NCI-H1092 treated with DMSO at 0.1 percent for 48 hours (cell line): ENCODE data around the gene SEMA3E.
A peak's percentile ranks its signal among the peaks of the same experiment; 100 is the strongest.
"Not testable (repeated sequence)": the region's sequence is repeated elsewhere in the genome, so short reads cannot be mapped to it uniquely, and the experiment has no call there.

Experiments
- DNase-seq: peaks from one replicate; lab custom pipeline; 2025; lab: John Stamatoyannopoulos, UW

The SEMA3E gene

DNA sequence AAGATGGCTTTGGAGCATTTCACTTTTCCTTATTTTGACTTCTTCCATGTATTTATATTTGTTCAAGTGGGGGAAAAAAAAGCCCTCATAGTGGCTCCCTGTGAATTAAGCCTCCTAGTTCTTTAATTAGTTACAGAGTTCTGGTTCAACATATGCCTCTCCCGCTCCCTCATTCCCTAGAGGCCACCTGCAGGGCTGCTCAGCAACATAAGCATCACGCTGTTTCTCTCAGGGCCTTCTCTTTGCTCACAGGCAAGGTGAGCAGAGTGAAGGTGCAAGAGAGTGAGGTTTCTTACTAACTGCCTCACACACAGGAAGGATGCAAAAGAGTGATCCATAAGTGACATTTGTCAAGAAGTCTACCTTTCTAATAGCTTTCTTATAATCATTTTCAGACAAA, 196.7 kb downstream of the SEMA3E start:
- DNase-seq = peak; percentile 54

- DNase-seq = peak; percentile 86
These were observed 197.4 kb downstream of the SEMA3E start for GRCh38 chr7:83451501-83452045.

DNA sequence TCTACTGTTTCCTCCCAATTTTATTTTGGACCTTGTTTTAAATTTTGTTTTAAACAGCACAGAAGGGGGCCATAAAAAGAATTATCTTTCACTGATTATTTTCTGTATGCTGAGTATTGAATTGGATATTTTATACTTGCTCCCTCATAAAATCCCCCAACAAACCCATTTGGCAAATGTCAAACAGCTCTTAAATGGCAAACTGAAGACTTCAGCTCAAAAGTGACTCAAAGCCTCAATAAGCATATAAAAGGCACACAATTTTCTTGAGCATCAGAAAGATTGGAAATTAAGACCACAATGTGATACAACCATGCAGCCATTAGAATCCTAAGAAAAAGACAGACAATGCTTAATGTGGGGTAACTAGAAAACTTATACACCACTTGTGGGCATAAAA, 199.2 kb downstream of the SEMA3E start:
- no peak for DNase-seq

DNA sequence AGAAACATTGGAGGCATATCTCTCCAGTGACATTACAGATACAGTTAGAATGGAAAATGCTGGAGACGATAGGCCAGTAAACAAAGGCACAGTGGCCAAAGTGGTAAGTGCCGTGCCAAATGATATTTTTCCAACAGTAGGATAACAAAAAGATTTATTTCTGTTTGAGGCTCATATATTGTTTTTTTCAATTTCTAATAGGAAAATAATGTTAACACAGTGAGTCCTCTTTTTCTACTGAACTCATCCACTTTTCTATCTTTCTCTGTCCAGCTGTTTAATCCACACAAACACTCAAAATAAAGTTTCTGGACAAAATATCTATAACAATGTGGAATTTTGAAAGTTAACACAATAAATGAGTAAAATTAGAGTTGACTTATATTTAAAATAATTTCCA, 201.3 kb downstream of the SEMA3E start:
- no peak for DNase-seq

DNA sequence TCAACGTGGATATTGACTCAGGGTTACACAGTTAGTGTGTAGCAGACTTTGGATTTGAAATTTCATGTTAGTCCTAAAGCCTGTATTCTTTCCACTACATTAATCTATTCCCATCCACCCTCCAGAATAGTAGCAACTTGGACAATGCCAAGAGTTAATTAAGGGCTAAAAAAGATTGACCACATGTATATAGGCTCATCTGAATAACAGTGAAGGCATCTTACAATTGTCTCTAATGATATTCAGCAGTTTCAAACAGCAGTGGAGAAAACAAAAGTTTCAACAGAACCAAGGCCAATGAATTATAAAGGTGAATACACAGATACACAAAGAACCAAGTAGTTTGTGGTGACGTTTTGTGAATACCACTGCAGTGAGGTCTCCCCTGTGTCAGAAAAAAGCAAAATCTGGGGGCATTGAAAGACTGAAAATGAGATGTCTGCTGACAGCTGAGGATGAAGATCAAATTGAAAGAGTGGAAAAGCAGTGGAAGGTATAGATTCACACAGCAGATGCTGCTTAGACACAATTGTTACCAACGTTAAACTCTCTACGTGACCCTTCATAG, 202.8 kb downstream of the SEMA3E start:
- no peak for DNase-seq

DNA sequence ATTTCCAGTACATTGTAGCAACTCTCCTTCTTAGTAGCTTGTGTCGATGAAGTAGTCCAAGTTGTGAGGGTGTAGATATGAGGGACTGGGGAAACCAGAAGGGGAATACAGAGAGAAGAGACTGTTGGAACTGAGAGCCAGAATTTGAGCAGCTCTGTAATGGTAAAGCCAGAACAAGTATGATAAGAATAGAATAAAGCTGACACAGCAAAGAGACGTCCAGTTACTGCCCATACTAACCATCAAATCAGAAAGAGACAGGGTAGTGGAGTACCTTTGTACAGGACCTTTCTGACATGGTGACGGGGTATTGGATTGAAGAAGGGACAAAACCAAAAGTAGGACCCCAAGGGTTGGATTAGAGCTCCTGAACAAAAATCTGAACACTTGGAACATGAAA, 206.0 kb downstream of the SEMA3E start:
- DNase-seq = no peak

GRCh38 chr7:83439026-83439425, 209.9 kb downstream of the SEMA3E start:
- no peak for DNase-seq

GRCh38 chr7:83430289-83430688, 218.7 kb downstream of the SEMA3E start:
- not testable (repeated sequence) for DNase-seq

DNA sequence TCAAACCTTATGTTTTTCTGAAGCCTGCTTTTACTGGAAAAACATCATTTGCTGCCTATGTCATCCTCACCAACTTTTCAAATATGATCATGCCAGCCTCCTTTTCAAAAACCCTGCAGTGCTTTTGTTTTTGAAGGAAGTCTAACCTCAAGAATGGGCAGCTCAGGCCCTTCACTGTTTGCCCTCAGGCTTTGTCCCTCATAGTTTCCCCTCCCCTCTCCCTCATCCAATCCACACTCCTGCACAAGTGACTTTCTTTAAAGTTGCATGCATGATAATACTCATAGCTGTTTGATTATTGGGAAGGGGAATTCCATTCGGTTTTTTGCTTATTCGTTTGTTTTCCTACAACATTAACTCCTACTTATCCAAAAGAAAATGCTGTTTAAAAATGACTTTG, 219.4 kb downstream of the SEMA3E start:
- DNase-seq = no peak

DNA sequence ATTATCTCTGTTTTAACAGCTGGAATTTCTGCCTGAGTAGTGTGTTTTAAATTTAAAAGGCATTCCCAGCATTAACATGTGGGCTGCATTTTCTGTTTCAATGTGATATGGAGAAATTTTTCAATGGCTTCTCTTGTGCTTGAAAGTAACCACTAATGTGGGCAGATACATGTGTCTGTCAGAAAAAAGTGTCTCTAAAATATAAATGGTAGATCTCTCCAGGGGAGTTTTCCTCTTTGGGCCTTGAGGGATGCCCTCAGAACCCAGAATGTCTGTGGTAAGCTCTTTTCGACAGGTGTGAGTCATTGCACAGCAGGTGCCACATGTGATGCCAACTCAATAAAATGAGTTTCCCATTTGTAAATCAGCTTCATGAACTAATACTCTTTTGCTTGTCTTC, 221.1 kb downstream of the SEMA3E start:
- peak; percentile 15 for DNase-seq

GRCh38 chr7:83426325-83426724, 222.6 kb downstream of the SEMA3E start:
- DNase-seq = no peak

- no peak for DNase-seq
These were observed 229.9 kb downstream of the SEMA3E start for GRCh38 chr7:83419013-83419412.

GRCh38 chr7:83415840-83416239, 233.1 kb downstream of the SEMA3E start:
- no peak for DNase-seq

DNA sequence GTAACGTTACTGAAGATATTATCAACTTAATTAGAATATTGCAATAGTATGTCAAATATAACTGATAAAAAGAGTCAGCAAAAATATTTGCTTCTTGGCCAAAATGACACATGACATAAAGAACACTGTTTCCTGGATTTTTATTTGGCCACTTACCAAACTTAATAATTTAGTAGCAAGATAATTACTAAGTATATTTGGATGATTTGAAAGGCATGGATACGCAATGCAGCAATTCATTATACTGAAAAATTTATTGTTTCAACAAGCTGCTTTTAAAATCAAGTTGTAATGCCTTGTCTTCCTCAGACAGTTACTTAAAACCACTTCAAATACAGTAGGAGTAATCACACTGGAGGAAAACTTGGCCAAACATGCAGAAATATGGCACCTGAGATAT, 234.0 kb downstream of the SEMA3E start:
- no peak for DNase-seq

DNA sequence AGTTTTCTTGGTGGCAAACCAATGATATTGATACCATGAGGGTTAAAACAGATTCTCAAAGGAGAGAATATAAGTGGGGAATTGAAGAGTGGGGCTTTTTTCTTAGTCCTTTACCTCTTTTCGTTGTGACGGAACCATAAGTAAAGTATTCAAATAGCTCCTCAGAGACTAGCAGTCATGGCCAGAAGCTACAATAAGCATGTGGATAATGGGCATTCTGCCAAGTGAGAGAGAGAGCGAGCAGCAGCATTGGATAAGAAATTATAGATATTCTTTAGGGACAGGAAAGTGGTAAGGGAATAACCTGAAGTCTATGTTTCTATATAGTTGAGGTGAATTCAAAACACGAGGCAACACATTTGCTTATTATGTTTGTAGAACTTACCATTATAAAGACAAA, 235.1 kb downstream of the SEMA3E start:
- DNase-seq = peak; percentile 31

DNA sequence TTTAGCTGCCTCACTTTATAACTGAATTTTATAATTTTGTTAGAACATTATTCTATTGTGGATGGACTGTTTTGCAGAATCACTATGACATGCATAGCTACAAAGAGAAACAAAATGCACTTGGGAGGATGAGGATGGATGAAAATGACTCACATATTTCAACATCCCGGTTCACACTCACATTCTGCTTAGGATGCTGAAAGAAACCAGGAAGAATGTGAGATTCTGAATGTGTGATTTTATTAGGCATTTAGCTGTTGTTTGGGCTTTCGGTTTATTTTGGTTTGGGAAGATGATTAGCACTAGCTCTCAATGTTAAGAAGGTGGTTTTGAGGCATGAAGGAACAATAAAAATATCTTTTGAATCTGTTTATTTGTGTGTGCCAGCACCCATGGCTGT, 235.5 kb downstream of the SEMA3E start:
- DNase-seq = no peak

- DNase-seq = peak; percentile 75
These were observed 237.8 kb downstream of the SEMA3E start for GRCh38 chr7:83410989-83411591.

DNA sequence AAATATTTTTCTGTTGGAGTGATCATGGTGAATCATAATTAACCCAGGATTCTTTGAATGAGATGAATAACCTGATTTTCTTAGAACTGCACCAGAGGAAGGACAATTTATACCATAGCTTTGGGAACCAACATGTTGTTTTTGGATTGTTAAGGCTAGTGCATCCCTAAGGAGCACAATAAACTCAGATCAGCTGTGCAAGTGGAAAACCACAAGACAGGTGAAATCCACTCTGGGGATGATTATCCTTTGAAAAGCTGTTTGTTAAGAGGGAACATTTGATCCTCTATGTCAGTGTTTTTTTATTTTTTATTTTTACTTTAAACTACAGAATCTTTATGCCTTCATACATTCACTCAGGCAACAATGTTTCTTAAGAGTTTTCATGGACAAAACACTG, 254.2 kb downstream of the SEMA3E start:
- DNase-seq = no peak

DNA sequence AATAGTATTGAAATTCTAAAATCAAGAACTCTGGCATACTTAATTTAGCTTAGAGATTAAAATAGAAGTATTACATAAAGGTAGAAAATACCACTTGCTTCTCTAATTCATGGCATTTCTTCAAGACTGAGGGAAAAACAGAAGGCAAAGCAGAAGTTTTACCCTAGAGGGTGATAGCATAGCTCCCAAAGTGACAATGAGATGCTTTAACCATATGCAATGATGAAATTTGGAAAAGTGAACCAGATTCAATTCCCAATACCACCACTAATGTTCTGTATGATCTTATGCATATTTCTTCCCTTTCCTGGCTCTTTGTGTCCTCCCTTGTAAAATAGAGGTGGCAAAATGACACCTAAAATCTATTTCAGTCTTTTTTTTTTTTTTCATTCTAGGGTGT, 260.5 kb downstream of the SEMA3E start:
- DNase-seq = no peak

- no peak for DNase-seq
These were observed 282.3 kb downstream of the SEMA3E start for GRCh38 chr7:83366629-83367028.

- no peak for DNase-seq
These were observed 283.2 kb downstream of the SEMA3E start for GRCh38 chr7:83365746-83366145.

- DNase-seq = peak; percentile 85
These were observed 285.9 kb downstream of the SEMA3E start for GRCh38 chr7:83362871-83363550.

- DNase-seq = no peak
These were observed 289.8 kb downstream of the SEMA3E start for GRCh38 chr7:83359108-83359507.
